Measurements from ENCODE around the gene LRRTM3.

- TF ChIP-seq TCF12 (IDR thresholded peaks at IDR 0.05; ENCODE audit: low read depth) (no peak), TAF1 (IDR thresholded peaks at IDR 0.05; ENCODE audit: low read depth) (no peak), REST (IDR thresholded peaks at IDR 0.05; ENCODE audit: low read depth) (no peak), EP300 (IDR thresholded peaks at IDR 0.05; ENCODE audit: borderline replicate concordance) (no peak), NFIC (IDR thresholded peaks at IDR 0.05) (no peak), YY1 (IDR thresholded peaks at IDR 0.05; ENCODE audit: low read depth) (no peak), MAX (IDR thresholded peaks at IDR 0.05) (no peak), CEBPB (IDR thresholded peaks at IDR 0.05) (no peak)
These were observed 45.5 kb upstream of the LRRTM3 start for GRCh38 chr10:66880292-66880691.
